Inferior parietal cortex (tissue), 1 donor: ENCODE data around the gene GFI1B.
A peak's percentile ranks its signal among the peaks of the same experiment; 100 is the strongest.

Source experiments
- DNase-seq: peaks from one replicate; pipeline ENCODE4 v3.0.0-alpha.2; 2016; ENCODE audit errors: extremely low spot score

The GFI1B gene

GRCh38 chr9:132978451-132979131 lies at the start of gene GFI1B:
TSS of gene GFI1B (plus strand) at chr9:132978694. CDS start at chr9:132986679, 7,985 bp downstream.
- no peak for DNase-seq

- no peak for DNase-seq
Observed at GRCh38 chr9:132931178-132931735, 47.2 kb upstream of the GFI1B start.

- no peak for DNase-seq
Observed at GRCh38 chr9:132935026-132935425, 43.5 kb upstream of the GFI1B start.

GRCh38 chr9:132937463-132937901 lies 41.0 kb upstream of the GFI1B start:
- DNase-seq = no peak

GRCh38 chr9:132939169-132939568 lies 39.3 kb upstream of the GFI1B start:
- DNase-seq = no peak

GRCh38 chr9:132942541-132943182 lies 35.8 kb upstream of the GFI1B start:
- no peak for DNase-seq

GRCh38 chr9:132943651-132944293 lies 34.7 kb upstream of the GFI1B start:
- peak; percentile 5 for DNase-seq

GRCh38 chr9:132944294-132945185 lies 34.0 kb upstream of the GFI1B start, which contains the start of gene TSC1:
TSS of gene TSC1 (minus strand) at chr9:132944616. CDS start at chr9:132928872, 15,744 bp downstream.
- peak; percentile 85 for DNase-seq

GRCh38 chr9:132945186-132946130 lies 33.0 kb upstream of the GFI1B start:
- DNase-seq = peak; percentile 40

GRCh38 chr9:132946211-132946610 lies 32.3 kb upstream of the GFI1B start:
- DNase-seq = no peak

GRCh38 chr9:132946631-132947295 lies 31.7 kb upstream of the GFI1B start:
- DNase-seq = no peak

- no peak for DNase-seq
Observed at GRCh38 chr9:132947756-132948155, 30.7 kb upstream of the GFI1B start.

- no peak for DNase-seq
Observed at GRCh38 chr9:132948482-132949050, 29.9 kb upstream of the GFI1B start.

- DNase-seq = no peak
Observed at GRCh38 chr9:132949709-132950108, 28.8 kb upstream of the GFI1B start.

GRCh38 chr9:132955123-132955522 lies 23.4 kb upstream of the GFI1B start:
- no peak for DNase-seq

GRCh38 chr9:132955768-132956167 lies 22.7 kb upstream of the GFI1B start:
- DNase-seq = no peak

- DNase-seq = no peak
Observed at GRCh38 chr9:132957805-132958204, 20.7 kb upstream of the GFI1B start.

- no peak for DNase-seq
Observed at GRCh38 chr9:132961002-132961401, 17.5 kb upstream of the GFI1B start.

- no peak for DNase-seq
Observed at GRCh38 chr9:132965478-132965877, 13.0 kb upstream of the GFI1B start.
